Measurements from ENCODE around the gene GPER1. TPM values are rescaled to one million over a fixed set of nuclear protein-coding genes. Genes with fewer than 3 reads are reported as not detected.
A peak's percentile ranks its signal among the peaks of the same experiment; 100 is the strongest.

GPER1 gene
- total RNA-seq, 1 experiment from 2014 or later = not detected

- H3K23me2 ChIP-seq (ENCODE audit: insufficient read length, low read depth, low read length, poor library complexity, severe bottlenecking) = peaks cover 5% of the 10 kb centered on the region
- H4K20me1 ChIP-seq (ENCODE audit: control insufficient read depth, insufficient read depth, insufficient read length) = no peaks in the 10 kb centered on the region
- H2BK120ac ChIP-seq (ENCODE audit: low read depth, low read length, poor library complexity, severe bottlenecking) = no peak overlapping the region
- peaks cover 4% of the 10 kb centered on the region; the same call in 1 of the 2 replicates for H3K4me1 ChIP-seq (ENCODE audit: insufficient read depth, low read length)
- H4K8ac ChIP-seq (replicated peaks; ENCODE audit: insufficient read length, low read depth, low read length) = no peak overlapping the region
- Mint-ChIP-seq H3K27me3 (ENCODE audit: low read depth) (no peaks in the 10 kb centered on the region; the same call in 1 of the 2 replicates), H3K9me3 (no peaks in the 10 kb centered on the region; a peak in 1 of 5 replicates), H3K4me1 (peaks cover 25 to 44% of the 10 kb centered on the region in 2 experiments), H3K4me3 (peak overlapping the region in 1 of 2 experiments; percentile 54; a peak in 2 of 5 replicates), H3K36me3 (ENCODE audit: insufficient read depth in 1 of 3, low read depth in 3 of 3) (no peaks in the 10 kb centered on the region), H3K27ac (peak overlapping the region; percentile 49 to 68 (median 52); a peak in 5 of 7 replicates)
- H3K18ac ChIP-seq (ENCODE audit: insufficient read length, low read depth, low read length) = no peak overlapping the region
- H3K27me3 ChIP-seq (ENCODE audit: insufficient read depth, low read length) = no peaks in the 10 kb centered on the region
- H3K9ac ChIP-seq (ENCODE audit: extremely low read depth, insufficient read length, low read length) = no peak overlapping the region
- H4K5ac ChIP-seq (ENCODE audit: insufficient read length, low read depth, low read length) = no peak overlapping the region
- H3K14ac ChIP-seq (ENCODE audit: insufficient read depth, low read length) = no peak overlapping the region
- H3K79me2 ChIP-seq (ENCODE audit: insufficient read depth, low read length) = no peaks in the 10 kb centered on the region
- H3T11ph ChIP-seq (ENCODE audit: low read length) = no peak overlapping the region
- no peak overlapping the region for H4K91ac ChIP-seq (ENCODE audit: insufficient read length, low read depth, low read length)
- no peak overlapping the region for H2BK5ac ChIP-seq (ENCODE audit: insufficient read length, low read length)
- H3K56ac ChIP-seq (ENCODE audit: insufficient read length, low read depth, low read length) = no peak overlapping the region
- H3K23ac ChIP-seq (ENCODE audit: insufficient read length, low read depth, low read length) = no peak overlapping the region
- no peak overlapping the region for H2BK15ac ChIP-seq (ENCODE audit: low read depth, low read length)
- no peak for TF ChIP-seq CTCF (conservative IDR thresholded peaks at IDR 0.05)
- H3K4ac ChIP-seq (ENCODE audit: low read depth, low read length) = no peak overlapping the region
- H3K4me2 ChIP-seq (ENCODE audit: insufficient read depth, insufficient read length, low read length) = no peak overlapping the region
- H2BK20ac ChIP-seq (ENCODE audit: low read depth, low read length, poor library complexity, severe bottlenecking) = no peak overlapping the region
- no peak overlapping the region for H2BK12ac ChIP-seq (ENCODE audit: insufficient read length, low read depth, low read length)
- no peaks in the 10 kb centered on the region for H3K9me3 ChIP-seq (ENCODE audit: control insufficient read depth, low read depth, low read length)
- no peak overlapping the region for H3K27ac ChIP-seq (ENCODE audit: insufficient read length, low read depth, low read length)
- WGBS (ENCODE audit: extremely low coverage, insufficient read length, low lambda C conversion rate) = no CpG with 5 or more reads among the region's 40 CpGs
- DNase-seq = no peak
- no peaks in the 10 kb centered on the region for H3K79me1 ChIP-seq (ENCODE audit: insufficient read depth, low read depth, low read length, poor library complexity, severe bottlenecking)
- no peak overlapping the region for H2AK5ac ChIP-seq (ENCODE audit: insufficient read length, low read length)
- H2AFZ ChIP-seq (ENCODE audit: low read length) = no peak overlapping the region
Measured at GRCh38 chr7:1041551-1042491, 46.1 kb upstream of the GPER1 start.

All from H9 (cell line).